NCI-H128 (cell line): Measurements from ENCODE around the gene MCM7.

Source experiments
- DNase-seq: peaks from one replicate; lab custom pipeline; 2025; ENCODE audit not compliant: unreplicated experiment; lab: John Stamatoyannopoulos, UW

The MCM7 gene

DNA sequence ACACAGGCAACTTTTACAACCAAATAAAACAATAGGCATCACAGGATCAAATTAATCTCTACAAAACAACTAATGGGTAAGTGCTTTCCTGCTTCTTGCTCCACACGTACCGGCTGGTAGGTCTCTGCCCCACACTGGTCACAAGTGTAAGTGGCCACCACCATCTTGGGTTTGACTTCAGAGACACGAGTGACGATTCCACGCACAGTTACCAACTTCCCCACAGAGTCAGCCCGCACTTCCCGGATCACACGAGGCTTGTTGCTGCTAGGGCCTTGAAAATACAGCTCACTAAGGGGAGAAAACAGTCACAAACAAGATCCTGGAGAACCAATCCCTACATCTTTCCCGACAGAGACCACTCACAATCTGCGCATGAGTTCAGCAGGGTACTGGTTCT, 2.3 kb downstream of the MCM7 start:
- DNase-seq = no peak

DNA sequence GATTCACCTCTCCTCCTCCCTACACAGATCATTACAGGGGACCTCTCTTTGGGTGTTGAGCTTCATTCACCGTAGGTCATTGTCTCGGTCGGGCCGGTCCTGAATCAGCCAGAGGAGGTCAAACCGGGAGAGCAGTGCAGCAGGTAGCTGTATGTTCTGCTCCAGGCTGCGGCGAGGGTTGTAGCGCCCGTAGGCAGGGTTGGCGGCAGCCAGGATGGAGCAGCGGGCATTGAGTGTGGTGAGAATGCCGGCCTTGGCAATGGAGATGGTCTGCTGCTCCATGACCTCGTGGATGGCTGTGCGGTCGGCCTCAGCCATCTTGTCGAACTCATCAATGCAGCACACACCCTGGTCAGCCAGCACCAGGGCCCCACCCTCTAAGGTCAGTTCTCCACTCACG, 5.5 kb downstream of the MCM7 start:
- DNase-seq = no peak

DNA sequence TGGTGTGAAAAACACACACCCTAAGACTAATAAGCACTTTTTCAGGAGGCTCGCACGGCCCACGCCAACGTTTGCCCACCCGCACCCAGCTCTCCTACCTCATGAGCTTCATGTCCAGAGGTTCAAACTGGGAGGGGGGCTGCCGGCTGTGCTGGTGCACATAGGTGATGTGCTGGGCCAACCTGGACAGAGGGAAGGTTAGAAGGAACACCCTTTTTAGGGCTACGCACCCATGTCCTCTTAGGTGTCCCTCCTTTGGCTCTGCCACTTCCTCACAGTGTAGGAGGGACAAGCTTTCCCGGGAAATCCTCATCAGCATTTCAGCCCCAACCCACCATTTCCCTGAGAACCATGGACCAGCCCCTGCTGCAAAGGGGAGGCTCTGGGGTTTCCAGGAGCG, 5.9 kb downstream of the MCM7 start:
- no peak for DNase-seq

DNA sequence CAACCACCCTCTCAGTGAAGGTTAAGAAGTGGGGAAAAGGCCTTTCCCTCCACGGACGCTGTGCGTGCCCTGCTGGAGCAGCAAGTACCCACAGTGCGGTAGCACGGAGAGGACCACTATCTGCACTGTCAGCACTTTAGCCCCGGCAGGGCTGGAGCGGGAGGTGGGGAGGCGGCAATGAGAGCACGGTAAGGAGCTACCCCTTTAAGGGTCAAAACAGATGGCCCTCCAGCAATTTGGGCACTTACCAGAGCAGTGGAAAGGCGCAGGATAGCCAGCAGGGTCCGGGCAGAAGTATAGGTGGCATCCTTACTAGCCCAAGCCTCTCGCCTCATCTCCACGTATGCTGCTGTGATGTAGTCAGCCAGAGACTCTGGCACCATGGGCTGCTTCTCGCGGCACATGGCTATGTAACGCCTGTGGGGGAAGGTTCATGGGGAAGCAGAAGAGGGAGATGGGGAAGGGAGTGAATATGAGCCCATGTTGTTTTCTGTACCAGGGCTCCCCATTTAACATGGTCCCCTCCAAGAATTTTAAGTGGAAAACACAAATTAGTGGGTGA, 7.2 kb downstream of the MCM7 start:
- DNase-seq = no peak

DNA sequence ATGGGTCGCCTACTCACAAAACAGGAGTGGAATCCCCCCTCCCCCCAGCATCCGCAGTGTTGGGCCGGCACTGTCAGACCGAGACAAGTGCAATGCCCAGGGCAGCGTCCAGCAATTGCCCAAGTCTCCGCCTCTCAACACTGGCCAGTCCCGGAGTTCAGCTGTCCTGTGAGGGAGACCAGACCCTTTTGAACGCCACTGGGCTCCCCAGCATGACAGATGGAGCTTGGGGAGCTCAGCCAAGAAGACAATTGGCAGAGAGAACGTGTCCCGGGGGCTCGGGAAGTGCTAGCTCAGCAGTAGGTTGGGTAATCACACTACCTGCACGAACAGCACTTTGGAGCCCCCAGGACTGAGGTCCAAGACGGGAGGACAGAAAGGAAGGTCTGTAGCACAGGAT, 7.7 kb downstream of the MCM7 start:
- no peak for DNase-seq

DNA sequence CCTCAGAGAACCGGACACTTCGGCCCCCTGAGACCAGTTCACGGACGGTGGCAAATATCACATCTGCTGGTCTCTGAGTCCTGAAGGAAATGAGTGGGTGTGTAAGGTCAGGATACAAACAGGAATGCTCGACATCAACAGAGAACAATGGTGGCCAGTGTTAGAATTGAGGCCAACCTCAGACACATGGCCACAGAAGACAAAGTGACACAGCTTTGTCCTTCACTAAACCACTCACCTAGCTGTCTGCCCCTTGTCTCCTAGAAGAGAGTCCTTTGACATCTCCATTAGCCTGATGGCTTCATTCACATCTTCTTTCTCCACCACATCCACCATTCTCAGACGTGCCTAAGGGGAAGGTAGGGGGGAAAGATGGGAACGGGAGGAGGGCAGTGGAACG, 8.1 kb downstream of the MCM7 start:
- no peak for DNase-seq

DNA sequence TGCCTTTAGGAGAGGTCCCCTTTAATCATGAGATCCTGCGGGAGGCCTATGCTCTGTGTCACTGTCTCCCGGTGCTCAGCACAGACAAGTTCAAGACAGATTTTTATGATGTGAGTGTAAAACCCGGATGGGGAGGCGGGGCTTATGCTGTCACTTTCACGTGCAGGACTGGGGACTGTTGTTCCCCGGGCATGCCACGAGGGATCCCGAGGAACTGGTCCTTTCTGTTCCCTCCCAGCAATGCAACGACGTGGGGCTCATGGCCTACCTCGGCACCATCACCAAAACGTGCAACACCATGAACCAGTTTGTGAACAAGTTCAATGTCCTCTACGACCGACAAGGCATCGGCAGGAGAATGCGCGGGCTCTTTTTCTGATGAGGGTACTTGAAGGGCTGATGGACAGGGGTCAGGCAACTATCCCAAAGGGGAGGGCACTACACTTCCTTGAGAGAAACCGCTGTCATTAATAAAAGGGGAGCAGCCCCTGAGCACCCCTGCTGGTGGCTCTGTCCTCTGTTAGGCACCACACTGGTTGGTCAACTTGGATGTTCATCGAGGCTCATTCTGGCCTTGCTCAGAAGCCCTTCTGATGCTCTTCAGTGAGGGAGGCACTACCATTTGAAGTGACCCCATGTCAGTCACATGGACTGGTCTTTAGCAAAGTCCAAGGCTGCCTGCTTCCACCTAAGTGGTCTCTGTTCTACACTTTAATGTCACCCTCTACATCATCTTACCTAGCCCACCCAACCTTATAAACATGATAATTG, 9.6 kb downstream of the MCM7 start:
- no peak for DNase-seq

DNA sequence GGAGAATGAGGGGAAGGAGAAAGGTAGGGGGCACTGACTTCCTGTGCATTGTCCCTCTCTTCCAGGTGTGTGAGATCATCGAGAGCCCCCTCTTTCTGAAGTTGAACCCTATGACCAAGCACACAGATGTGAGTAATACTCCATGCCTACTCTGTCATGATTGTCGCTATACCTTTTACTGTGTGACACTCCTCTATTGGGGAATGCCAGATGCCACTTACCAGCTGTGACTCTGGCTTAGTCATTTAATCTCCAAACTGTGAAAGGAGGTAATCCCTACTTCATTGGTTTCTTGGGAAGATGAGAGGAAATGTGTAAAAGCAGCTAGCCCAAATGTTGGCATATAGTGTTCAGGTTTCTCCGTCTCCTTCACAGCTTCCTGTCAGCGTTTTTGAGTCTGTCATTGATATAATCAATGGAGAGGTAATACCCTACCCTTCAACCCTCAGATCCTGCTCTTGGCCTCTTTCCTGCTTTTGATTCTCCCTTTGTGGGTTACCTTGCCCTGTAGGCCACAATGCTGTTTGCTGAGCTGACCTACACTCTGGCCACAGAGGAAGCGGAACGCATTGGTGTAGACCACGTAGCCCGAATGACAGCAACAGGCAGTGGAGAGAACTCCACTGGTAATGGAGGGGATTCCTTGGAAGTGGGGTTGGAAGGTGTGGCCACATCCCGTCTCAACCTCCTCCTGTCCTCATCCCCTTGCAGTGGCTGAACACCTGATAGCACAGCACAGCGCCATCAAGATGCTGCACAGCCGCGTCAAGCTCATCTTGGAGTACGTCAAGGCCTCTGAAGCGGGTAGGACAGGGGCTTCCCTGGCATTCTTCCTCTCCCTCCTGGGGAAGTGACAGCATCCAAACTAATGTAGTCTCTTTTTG, 10.4 kb downstream of the MCM7 start:
- no peak for DNase-seq

DNA sequence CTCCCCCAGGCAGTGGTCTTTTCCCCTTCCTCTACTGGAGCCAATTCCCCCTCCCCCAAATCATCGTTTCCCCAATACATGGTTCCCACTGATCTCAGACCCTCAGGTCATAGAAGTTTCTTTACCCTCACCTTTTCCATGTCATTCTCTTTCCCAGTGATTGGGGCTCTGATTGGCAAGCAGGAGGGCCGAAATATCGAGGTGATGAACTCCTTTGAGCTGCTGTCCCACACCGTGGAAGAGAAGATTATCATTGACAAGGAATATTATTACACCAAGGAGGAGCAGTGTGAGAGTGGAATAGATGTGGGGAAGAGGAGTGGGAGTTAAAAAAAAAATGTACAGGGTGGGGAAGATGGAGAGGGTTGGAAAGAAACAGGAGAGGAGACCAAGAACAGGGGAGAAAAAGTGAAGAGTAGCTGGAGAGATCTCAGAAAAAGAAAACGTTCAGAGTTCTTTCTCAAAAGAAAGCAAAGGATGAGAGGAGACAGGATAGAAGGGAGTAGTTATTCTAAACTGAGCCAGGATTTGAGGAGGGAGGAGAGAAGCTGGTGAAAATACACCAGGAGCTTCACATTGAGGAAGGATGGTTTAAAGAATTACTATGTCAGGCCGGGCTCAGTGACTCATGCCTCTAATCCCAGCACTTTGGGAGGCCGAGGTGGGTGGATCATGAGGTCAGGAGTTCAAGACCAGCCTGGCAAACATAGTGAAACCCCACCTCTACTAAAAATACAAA, 11.6 kb downstream of the MCM7 start:
- DNase-seq = no peak

DNA sequence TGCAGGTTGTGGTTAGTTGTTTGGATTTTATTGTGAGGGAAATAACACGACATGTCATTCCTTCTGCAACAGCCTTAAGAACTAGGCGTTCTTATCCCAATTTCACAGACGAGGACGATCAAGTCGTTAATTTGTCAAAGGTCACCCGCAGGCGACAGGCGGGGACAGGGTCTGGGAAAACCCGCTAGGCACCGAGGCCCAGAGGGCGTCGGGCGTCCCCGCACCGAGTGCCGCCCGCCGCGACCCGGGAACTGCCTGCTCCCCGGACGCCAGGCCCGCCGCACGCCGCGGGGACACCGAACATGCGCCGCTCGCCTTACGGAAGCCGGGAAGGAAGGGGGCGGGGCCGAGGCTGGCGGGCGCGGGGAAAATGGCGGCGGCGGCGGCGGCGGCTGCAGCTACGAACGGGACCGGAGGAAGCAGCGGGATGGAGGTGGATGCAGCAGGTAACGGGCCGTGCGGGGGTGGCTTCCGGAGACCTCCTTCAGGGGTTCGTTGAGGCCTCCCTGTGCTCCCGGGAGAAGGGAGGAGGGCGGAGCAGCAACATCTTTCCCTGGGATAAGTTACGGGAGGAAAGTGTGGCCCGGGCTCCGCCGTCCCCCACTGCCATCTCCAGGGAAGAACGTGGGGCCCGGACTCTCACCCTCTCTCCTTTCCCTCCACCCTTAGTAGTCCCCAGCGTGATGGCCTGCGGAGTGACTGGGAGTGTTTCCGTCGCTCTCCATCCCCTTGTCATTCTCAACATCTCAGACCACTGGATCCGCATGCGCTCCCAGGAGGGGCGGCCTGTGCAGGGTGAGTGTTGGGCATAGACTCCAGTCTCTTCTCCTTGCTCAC, 12.4 kb downstream of the MCM7 start, which contains the start of gene COPS6:
Gene COPS6, plus strand, starts transcription at position 349 of the 837 bp plus-strand sequence. Its CDS starts 22 bp downstream, at position 371.
- peak; percentile 51 for DNase-seq

DNA sequence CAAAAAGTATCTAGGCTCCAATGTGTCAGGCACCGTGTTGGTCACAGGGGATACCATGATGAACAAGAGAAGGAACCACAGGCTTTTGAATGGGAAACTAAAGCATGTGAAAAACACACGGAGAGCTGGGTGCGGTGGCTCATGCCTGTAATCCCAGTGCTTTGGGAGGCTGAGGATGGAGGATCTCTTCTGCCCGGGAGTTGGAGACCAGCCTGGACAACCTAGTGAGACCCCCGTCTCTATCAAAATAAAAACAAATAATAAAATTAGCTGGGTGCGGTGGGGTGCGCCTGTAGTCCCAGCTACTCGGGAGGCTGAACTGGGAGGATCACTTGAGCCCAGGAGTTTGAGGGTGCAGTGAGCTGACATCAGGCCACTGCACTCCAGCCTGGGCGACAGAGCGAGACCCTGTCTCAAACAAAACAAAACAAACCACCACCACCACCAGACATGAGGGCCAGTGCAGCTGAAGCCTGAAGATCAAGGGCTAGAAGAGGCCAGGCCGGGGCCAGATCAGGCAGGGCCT, 13.0 kb downstream of the MCM7 start:
- no peak for DNase-seq

DNA sequence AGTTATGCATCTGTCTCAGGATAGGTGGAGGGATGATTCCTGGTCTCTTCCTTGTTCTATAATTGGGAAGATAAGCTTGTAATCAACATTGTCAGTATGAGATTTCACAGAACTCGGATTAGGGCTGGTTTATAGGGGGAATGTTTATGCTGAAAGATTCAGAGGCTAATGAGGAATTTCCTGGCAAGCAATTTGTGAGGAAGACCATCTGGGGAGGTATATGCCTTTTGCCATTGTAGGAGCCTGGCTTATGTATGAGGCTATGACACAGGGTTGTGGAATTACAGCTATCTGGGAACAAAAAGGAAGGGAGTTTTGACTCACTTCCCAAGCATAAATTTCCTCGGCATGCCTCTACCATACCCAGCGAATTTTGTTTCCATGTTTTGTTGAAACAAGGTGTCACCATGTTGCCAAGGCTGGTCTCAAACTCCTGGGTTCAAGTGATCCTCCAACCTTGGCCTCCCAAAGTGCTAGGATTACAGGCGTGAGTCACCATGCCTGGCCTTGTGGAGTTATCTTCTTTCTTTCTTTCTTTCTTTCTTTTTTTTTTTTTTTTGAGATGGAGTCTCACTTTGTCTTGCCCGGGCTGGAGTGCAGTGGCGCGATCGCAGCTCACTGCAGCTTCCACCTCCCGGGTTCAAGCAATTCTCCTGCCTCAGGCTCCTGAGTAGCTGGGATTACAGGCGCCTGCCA, 14.0 kb downstream of the MCM7 start:
- DNase-seq = no peak

DNA sequence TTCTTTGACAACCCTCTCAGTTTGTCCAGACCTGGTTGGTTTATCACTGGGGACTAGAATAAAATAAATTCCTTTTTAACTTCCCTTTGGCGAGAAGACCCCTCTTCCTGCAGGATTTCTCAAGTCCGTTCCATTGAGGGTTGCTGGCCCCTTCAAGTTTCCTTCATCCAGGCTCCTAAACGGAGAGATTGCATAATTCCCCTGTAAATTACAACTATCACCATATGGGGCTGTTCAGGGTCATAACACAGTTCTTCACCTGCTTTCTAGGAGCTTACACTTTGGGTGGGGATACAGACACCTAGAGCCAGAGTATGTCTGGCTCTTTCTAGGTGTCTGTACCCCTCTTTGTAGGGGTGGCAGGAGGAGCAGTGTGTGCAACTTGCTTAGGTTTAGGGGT, 15.7 kb downstream of the MCM7 start:
- DNase-seq = no peak

DNA sequence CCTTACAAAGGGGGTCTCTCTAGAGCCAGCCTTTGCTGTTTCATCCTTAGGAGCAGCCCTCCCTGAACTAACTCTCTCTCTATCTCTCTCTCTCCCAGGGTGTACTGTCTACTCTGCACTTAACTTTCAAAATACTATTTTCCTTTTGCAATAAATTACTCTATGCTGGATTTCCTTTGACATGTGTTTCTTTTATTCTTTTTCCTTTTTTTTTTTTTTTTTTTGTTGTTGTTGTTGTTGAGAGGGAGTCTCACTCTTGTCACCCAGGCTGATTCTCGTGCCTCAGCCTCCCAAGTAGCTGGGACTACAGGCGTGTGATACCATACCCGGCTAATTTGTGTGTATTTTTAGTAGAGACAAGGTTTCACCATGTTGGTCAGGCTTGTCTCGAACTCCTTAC, 18.2 kb downstream of the MCM7 start:
- DNase-seq = no peak

DNA sequence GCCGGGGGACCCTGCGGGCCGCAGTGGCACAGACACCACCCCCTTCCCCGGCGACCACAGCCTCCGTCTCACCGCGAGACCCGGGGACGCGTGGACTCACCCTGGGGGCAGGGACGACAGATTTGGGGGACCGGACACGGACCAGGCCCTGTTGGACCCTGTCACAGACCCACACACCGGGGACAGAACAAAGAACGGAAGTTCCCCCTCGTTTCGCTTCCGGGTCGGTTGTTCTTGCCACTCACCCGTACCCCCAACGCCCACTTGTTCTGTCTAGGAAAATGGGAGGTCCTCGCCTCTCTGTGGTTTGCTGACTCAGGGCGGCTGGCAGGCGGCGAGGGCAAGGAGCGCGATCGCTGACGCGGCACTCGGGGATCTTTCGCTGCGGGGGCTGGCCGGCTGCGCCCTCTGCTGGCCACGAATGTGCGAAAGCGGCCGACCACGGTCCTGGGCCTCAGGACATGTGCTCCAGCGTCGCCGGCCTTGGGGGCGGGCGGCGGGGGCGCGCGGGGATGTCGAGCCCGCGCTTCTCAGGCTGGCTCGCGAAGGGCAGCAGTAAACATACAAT, 19.6 kb downstream of the MCM7 start, which contains the start of gene ZNF3:
Gene ZNF3, minus strand, starts transcription at position 189 of the 568 bp plus-strand sequence. CDS start 4,366 bp downstream, outside the sequence.
- DNase-seq = peak; percentile 96

DNA sequence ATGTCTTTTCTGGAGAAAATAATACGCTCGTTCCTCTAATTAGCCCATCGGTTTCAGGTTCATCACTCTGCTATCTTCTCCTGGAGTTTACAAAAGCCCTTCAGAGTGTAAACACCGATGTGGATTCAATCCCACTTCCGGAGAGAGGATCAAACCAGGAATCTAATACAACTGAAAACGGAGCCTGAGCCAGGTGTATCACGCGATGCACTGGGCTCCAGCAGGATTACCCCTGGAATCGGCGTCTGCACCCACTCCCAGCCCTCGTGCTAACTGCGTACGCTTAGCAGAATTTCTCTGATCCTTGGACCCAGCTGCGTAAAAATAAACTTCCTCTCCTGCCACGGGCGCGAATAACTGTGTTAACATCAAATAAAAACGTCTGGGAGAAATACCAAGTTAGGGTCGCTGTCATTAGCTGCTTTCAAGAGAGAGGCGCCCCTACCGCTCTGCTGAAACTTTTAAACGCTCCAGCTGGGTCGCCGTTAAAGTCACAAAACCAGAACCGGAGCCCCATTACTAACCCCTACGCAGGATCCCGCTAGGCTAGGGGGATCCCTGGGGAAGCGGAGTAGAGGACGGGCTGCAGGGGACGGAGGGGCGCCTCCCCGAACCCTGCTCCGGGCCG, 20.2 kb downstream of the MCM7 start:
- no peak for DNase-seq

DNA sequence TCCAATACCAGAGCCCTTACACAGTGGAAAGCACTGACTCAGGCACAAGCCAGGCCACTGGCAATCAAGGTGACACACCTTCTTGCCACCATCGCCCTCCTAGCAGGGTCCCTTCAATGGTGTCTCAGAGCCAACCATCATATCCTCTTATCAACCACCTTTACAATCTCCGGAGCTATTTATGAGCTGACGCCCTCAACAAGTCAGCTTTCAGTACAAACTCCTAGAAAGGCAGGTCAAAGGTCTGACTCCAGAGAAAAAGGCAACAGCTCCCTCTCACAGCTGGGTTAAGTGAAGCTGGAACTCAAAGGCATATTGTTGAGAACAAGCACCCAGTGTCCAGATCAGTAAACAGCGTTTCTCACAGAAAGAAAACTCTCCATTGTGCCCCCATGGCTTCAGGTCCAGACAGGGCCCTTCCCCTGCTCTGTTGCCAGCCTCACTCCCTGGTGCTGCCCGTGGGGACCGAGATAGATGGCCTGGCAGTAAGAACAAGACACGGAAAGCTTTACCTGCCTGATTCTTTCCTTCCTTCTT, 22.1 kb downstream of the MCM7 start:
- no peak for DNase-seq

DNA sequence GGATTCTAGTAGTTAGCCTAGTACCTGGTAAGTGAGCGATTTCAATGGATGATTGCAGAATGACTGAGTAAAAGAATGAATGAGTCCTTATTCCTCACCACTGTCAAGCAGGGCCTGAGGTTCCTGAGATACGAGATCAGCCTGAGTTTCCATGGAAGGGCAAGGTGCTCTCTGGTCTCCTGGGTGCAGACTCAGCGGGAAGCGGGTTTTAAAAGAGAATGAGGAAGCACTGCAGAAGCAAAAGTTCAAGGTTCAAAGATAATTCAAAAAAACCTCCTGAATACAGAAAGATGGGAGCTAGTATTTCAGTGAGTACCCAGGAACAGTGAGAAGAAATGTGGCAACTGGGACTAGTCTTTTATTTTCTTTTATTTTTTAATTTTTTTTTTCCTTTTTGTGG, 24.0 kb downstream of the MCM7 start:
- no peak for DNase-seq
